Progenitor cell of endocrine pancreas (in vitro differentiated cells): ENCODE results near the gene MGAT1. TPM values are rescaled to one million over a fixed set of nuclear protein-coding genes. Genes with fewer than 3 reads are reported as not detected.
"Not testable (repeated sequence)": the region's sequence is repeated elsewhere in the genome, so short reads cannot be mapped to it uniquely, and the experiment has no call there.

Experiments
- DNase-seq: peaks from one replicate; pipeline ENCODE4 v3.0.0; 2021; ENCODE audit warnings: low spot score; ENCODE audit not compliant: unreplicated experiment
- H3K27ac Mint-ChIP-seq: 2 replicates; pipeline ENCODE4 v1.8.0; 2021; ENCODE audit warnings: mild to moderate bottlenecking, moderate library complexity, mixed read lengths
- H3K27me3 Mint-ChIP-seq: 2 replicates; pipeline ENCODE4 v1.8.0; 2021; ENCODE audit warnings: mixed read lengths
- H3K36me3 Mint-ChIP-seq: 2 replicates; pipeline ENCODE4 v1.8.0; 2022; ENCODE audit warnings: mixed read lengths; ENCODE audit not compliant: insufficient read depth
- H3K4me1 Mint-ChIP-seq: 2 replicates; pipeline ENCODE4 v1.8.0; 2021; ENCODE audit warnings: low read depth, mixed read lengths
- H3K4me3 Mint-ChIP-seq: 2 replicates; pipeline ENCODE4 v1.8.0; 2021; ENCODE audit warnings: low read depth, mild to moderate bottlenecking, moderate library complexity, mixed read lengths
- H3K9me3 Mint-ChIP-seq: 2 replicates; pipeline ENCODE4 v1.8.0; 2021; ENCODE audit warnings: low read depth, mixed read lengths
- CTCF ChIP-seq: fragments of 200-600 bp; sonication (generic); IDR thresholded peaks from one replicate; pipeline ENCODE4 v1.5.0; 2021; ENCODE audit warnings: antibody characterized with exemption, mild to moderate bottlenecking; ENCODE audit not compliant: unreplicated experiment
- total RNA-seq: library from RNA; stranded (reverse); gene quantifications from 2 replicates; pipeline ENCODE4 v1.2.1, GENCODE V29; 2021

The MGAT1 gene
- total RNA-seq, 1 donor from 2014 or later, result 66.9 TPM

GRCh38 chr5:180744253-180744652 lies 58.4 kb downstream of the MGAT1 start:
- Mint-ChIP-seq H3K4me3 (no peak overlapping the region), H3K27me3 (peaks cover 27% of the 10 kb centered on the region), H3K9me3 (no peaks in the 10 kb centered on the region), H3K36me3 (no peaks in the 10 kb centered on the region), H3K4me1 (no peaks in the 10 kb centered on the region), H3K27ac (no peak overlapping the region)
- no peak for DNase-seq
- no peak for TF ChIP-seq CTCF

DNA sequence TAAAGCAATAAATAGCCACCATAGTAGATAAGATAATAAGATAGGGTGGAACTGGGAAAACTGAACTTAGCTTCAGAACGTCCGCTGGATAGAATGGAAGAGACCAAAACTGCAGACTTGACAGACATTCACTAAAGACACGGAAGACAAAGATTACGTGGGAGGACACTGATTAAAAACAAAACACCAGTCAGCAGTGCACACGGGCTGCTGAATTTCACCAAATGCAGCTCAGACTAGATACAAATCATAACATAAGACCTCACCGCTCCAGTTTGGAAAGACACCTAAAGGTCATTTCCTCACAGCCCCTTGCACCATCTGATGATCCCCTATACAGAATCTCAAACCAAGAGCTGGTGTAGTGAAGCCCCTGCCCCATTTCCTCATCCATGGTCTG lies 59.9 kb downstream of the MGAT1 start:
- no peak overlapping the region for H3K27ac Mint-ChIP-seq
- no peak for TF ChIP-seq CTCF
- peaks cover 33% of the 10 kb centered on the region for H3K27me3 Mint-ChIP-seq
- H3K9me3 Mint-ChIP-seq, result no peaks in the 10 kb centered on the region
- H3K4me3 Mint-ChIP-seq, result no peak overlapping the region
- DNase-seq, result no peak
- no peaks in the 10 kb centered on the region for H3K4me1 Mint-ChIP-seq
- H3K36me3 Mint-ChIP-seq, result no peaks in the 10 kb centered on the region

GRCh38 chr5:180740953-180741352 lies 61.7 kb downstream of the MGAT1 start:
- H3K4me3 Mint-ChIP-seq, result not testable (repeated sequence)
- H3K27me3 Mint-ChIP-seq, result peaks cover 33% of the 10 kb centered on the region

GRCh38 chr5:180739958-180740357 lies 62.6 kb downstream of the MGAT1 start, which contains the start of gene OR2Y1:
Gene OR2Y1 (minus strand): TSS chr5:180740058. CDS start chr5:180740058, 0 bp downstream.
- no peaks in the 10 kb centered on the region for H3K36me3 Mint-ChIP-seq
- no peaks in the 10 kb centered on the region for H3K9me3 Mint-ChIP-seq
- H3K4me3 Mint-ChIP-seq, result no peak within 1 kb of the TSS
- H3K27me3 Mint-ChIP-seq, result peaks cover 37% of the 10 kb centered on the region
- TF ChIP-seq CTCF, result no peak
- no peak for DNase-seq
- no peaks in the 10 kb centered on the region for H3K4me1 Mint-ChIP-seq
- H3K27ac Mint-ChIP-seq, result no peak within 1 kb of the TSS

More at GRCh38 chr5:180740953-180741352, 61.7 kb downstream of the MGAT1 start:
- not testable (repeated sequence) for H3K9me3 Mint-ChIP-seq, DNase-seq, H3K27ac Mint-ChIP-seq, H3K36me3 Mint-ChIP-seq, H3K4me1 Mint-ChIP-seq

- no peak overlapping the region for H3K4me3 Mint-ChIP-seq
- DNase-seq, result no peak
- H3K27me3 Mint-ChIP-seq, result peaks cover 44% of the 10 kb centered on the region
- H3K27ac Mint-ChIP-seq, result no peak overlapping the region
- H3K36me3 Mint-ChIP-seq, result no peaks in the 10 kb centered on the region
- TF ChIP-seq CTCF, result no peak
- H3K4me1 Mint-ChIP-seq, result no peaks in the 10 kb centered on the region
- no peaks in the 10 kb centered on the region for H3K9me3 Mint-ChIP-seq
Measured at GRCh38 chr5:180739271-180739670, 63.3 kb downstream of the MGAT1 start.

GRCh38 chr5:180736536-180736935 lies 66.1 kb downstream of the MGAT1 start:
- Mint-ChIP-seq H3K4me3 (no peak overlapping the region), H3K9me3 (no peaks in the 10 kb centered on the region), H3K4me1 (no peaks in the 10 kb centered on the region), H3K27me3 (peaks cover 70% of the 10 kb centered on the region), H3K36me3 (no peaks in the 10 kb centered on the region), H3K27ac (no peak overlapping the region)
- no peak for DNase-seq
- no peak for TF ChIP-seq CTCF
